ENCODE results near the gene USF2. TPM values are rescaled to one million over a fixed set of nuclear protein-coding genes. Genes with fewer than 3 reads are reported as not detected.

USF2 gene
- total and polyA plus RNA-seq, 2 of the 8 experiments (the other 6 are each of a cell fraction or from before 2014, with no cell fraction given) = 74.1 to 109 TPM

DNA sequence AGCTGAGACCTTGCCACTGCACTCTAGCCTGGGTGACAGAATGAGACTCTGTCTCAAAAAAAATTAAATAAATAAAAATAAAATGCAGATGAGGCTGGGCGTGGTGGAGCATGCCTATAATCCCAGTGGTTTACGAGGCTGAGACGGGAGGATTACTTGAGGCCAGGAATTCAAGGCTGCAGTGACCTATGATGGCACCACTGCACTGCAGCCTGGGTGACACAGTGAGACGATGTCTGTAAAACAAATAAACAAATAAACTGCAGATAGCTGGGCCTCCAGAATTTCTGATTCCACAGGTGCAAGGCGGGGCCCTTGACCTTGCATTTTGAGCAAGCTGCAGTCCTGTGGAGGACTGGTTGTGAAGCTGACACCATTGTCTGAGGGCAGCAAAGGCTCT, 20.1 kb downstream of the USF2 start (continued):
- no peak for TF ChIP-seq JUN (IDR thresholded peaks at IDR 0.05; ENCODE audit: low read depth, low read length)
- TF ChIP-seq EGR1 (IDR thresholded peaks at IDR 0.05; ENCODE audit: borderline replicate concordance, low read depth, low read length) = no peak
- TF ChIP-seq, protein P1, sequence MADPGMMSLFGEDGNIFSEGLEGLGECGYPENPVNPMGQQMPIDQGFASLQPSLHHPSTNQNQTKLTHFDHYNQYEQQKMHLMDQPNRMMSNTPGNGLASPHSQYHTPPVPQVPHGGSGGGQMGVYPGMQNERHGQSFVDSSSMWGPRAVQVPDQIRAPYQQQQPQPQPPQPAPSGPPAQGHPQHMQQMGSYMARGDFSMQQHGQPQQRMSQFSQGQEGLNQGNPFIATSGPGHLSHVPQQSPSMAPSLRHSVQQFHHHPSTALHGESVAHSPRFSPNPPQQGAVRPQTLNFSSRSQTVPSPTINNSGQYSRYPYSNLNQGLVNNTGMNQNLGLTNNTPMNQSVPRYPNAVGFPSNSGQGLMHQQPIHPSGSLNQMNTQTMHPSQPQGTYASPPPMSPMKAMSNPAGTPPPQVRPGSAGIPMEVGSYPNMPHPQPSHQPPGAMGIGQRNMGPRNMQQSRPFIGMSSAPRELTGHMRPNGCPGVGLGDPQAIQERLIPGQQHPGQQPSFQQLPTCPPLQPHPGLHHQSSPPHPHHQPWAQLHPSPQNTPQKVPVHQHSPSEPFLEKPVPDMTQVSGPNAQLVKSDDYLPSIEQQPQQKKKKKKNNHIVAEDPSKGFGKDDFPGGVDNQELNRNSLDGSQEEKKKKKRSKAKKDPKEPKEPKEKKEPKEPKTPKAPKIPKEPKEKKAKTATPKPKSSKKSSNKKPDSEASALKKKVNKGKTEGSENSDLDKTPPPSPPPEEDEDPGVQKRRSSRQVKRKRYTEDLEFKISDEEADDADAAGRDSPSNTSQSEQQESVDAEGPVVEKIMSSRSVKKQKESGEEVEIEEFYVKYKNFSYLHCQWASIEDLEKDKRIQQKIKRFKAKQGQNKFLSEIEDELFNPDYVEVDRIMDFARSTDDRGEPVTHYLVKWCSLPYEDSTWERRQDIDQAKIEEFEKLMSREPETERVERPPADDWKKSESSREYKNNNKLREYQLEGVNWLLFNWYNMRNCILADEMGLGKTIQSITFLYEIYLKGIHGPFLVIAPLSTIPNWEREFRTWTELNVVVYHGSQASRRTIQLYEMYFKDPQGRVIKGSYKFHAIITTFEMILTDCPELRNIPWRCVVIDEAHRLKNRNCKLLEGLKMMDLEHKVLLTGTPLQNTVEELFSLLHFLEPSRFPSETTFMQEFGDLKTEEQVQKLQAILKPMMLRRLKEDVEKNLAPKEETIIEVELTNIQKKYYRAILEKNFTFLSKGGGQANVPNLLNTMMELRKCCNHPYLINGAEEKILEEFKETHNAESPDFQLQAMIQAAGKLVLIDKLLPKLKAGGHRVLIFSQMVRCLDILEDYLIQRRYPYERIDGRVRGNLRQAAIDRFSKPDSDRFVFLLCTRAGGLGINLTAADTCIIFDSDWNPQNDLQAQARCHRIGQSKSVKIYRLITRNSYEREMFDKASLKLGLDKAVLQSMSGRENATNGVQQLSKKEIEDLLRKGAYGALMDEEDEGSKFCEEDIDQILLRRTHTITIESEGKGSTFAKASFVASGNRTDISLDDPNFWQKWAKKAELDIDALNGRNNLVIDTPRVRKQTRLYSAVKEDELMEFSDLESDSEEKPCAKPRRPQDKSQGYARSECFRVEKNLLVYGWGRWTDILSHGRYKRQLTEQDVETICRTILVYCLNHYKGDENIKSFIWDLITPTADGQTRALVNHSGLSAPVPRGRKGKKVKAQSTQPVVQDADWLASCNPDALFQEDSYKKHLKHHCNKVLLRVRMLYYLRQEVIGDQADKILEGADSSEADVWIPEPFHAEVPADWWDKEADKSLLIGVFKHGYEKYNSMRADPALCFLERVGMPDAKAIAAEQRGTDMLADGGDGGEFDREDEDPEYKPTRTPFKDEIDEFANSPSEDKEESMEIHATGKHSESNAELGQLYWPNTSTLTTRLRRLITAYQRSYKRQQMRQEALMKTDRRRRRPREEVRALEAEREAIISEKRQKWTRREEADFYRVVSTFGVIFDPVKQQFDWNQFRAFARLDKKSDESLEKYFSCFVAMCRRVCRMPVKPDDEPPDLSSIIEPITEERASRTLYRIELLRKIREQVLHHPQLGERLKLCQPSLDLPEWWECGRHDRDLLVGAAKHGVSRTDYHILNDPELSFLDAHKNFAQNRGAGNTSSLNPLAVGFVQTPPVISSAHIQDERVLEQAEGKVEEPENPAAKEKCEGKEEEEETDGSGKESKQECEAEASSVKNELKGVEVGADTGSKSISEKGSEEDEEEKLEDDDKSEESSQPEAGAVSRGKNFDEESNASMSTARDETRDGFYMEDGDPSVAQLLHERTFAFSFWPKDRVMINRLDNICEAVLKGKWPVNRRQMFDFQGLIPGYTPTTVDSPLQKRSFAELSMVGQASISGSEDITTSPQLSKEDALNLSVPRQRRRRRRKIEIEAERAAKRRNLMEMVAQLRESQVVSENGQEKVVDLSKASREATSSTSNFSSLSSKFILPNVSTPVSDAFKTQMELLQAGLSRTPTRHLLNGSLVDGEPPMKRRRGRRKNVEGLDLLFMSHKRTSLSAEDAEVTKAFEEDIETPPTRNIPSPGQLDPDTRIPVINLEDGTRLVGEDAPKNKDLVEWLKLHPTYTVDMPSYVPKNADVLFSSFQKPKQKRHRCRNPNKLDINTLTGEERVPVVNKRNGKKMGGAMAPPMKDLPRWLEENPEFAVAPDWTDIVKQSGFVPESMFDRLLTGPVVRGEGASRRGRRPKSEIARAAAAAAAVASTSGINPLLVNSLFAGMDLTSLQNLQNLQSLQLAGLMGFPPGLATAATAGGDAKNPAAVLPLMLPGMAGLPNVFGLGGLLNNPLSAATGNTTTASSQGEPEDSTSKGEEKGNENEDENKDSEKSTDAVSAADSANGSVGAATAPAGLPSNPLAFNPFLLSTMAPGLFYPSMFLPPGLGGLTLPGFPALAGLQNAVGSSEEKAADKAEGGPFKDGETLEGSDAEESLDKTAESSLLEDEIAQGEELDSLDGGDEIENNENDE (IDR thresholded peaks at IDR 0.05; ENCODE audit: insufficient replicate concordance, low read length) = no peak
- no peak for TF ChIP-seq CREB1 (IDR thresholded peaks at IDR 0.05)
- TF ChIP-seq TAF7 (optimal IDR thresholded peaks at IDR 0.05; ENCODE audit: borderline replicate concordance, low read depth, low read length) = no peak
- TF ChIP-seq POU5F1 (IDR thresholded peaks at IDR 0.05; ENCODE audit: low read depth, low read length) = no peak

All from H1 (cell line).